IPS DF 4.7 (cell line): ENCODE measurements around the gene PLXNA3.

ENCODE experiments used
- DNase-seq: peaks from one replicate; pipeline ENCODE4 v3.0.0-alpha.2; 2013; ENCODE audit warnings: low spot score; ENCODE audit errors: extremely low read depth

The PLXNA3 gene

GRCh38 chrX:154458954-154459778, 1.1 kb downstream of the PLXNA3 start:
- DNase-seq: no peak

DNA sequence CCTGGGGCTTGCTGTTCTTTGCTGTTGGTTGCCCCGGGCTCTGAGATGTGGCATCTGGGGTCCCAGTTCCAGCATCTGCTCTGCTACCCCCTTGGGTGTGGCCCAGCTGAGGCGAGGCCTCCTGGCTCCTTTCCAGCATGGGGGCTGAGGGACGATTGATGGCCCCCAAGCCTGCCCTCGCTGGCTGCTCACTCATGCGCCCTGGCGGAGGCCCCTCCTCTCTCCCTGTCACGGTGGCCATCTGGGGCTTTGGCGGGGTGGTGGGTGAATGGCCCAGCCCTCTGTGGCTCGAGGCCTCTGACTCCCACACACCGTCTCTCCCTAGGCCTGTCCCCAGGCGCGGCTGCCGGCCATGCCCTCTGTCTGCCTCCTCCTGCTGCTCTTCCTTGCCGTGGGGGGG, 1.8 kb downstream of the PLXNA3 start:
- DNase-seq: no peak

DNA sequence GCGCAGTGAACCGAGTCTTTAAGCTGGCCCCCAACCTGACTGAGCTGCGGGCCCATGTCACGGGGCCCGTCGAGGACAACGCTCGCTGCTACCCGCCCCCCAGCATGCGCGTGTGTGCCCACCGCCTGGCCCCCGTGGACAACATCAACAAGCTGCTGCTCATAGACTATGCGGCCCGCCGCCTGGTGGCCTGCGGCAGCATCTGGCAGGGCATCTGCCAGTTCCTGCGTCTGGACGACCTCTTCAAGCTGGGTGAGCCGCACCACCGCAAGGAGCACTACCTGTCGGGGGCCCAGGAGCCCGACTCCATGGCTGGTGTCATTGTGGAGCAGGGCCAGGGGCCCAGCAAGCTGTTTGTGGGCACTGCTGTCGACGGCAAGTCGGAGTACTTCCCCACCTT, 2.2 kb downstream of the PLXNA3 start:
- no peak for DNase-seq

DNA sequence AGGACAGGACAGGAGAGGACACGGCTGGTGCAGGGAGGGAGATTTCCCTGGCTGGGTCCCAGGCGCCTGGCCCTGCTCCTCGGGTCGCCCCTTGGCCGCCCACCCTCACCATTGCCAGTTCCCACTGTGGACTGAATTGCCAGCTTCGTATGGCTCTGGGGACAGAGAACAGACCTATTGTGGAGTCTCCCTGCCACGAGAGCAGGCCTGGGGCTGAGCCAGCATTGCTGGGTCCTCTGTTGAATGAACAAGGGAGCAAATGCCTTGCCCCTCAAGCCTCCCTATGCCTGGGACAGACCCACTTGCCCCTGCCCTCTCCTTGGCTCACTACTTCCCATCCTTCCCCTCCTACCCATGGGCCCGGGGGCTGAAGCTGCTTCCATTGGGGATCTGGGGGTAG, 4.3 kb downstream of the PLXNA3 start:
- DNase-seq: no peak

GRCh38 chrX:154463611-154464220, 5.6 kb downstream of the PLXNA3 start:
- no peak for DNase-seq

DNA sequence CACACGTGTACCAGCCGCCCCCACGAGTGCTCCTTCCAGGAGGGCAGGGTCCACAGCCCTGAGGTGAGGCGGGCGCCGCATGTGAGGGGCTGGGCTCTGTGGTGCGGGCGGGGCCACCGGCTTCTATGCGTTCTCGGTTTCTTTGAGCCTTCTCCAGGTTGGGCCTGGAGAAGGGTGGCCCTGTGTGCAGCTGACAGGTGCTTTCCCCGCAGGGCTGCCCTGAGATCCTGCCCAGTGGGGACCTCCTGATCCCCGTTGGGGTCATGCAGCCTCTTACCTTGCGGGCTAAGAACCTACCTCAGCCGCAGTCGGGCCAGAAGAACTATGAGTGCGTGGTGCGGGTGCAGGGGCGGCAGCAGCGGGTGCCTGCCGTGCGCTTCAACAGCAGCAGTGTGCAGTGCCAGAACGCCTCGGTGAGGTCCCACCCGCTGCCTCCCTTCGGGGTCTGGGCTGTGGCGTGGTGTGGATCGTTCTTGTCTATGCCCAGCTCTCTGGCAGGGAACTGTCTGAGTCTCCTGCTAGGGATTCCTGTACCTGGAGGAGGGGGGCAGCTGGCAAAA, 6.8 kb downstream of the PLXNA3 start:
- DNase-seq: no peak

DNA sequence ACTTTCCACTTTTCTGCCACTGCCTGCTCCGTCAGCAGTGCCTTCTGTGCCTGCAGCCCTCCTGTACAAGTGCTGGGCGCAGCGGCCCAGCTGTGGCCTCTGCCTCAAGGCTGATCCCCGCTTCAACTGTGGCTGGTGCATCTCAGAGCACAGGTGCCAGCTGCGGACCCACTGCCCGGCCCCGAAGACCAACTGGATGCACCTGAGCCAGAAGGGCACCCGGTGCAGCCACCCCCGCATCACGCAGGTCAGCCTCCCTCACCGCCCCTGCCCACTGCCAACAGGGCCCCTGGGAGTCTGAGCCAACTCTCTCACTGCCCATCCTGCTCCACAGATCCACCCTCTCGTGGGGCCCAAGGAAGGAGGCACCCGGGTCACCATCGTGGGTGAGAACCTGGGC, 7.5 kb downstream of the PLXNA3 start:
- DNase-seq: no peak

DNA sequence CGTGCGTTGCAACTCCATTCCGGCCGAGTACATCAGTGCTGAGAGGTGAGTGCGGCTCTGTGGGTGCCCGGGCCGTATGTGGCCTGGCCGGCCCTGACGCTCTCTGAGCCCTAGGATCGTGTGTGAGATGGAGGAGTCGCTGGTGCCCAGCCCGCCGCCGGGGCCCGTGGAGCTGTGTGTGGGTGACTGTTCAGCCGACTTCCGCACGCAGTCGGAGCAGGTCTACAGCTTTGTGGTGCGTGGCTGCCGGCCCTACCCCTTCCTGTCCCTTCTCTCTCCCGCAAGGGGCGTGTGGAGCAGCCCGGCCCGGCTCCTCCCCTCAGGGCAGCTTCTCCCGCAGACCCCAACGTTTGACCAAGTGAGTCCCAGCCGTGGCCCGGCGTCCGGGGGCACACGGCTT, 8.0 kb downstream of the PLXNA3 start:
- DNase-seq: no peak

DNA sequence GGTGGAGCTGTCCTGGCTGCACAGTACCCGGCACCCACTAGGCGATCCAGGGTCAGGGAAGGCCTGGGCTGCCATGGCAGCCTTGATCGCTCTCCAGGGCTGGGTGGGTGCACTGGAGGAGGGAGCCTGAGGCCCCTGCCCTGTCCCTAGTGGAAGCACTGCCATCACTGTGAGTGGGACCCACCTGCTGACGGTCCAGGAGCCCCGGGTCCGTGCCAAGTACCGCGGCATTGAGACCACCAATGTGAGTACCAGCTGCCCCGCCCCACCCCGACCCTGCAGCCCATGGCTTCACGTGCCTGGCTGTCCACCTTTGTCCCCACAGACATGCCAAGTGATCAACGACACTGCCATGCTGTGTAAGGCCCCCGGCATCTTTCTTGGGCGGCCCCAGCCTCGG, 8.8 kb downstream of the PLXNA3 start:
- DNase-seq: no peak

DNA sequence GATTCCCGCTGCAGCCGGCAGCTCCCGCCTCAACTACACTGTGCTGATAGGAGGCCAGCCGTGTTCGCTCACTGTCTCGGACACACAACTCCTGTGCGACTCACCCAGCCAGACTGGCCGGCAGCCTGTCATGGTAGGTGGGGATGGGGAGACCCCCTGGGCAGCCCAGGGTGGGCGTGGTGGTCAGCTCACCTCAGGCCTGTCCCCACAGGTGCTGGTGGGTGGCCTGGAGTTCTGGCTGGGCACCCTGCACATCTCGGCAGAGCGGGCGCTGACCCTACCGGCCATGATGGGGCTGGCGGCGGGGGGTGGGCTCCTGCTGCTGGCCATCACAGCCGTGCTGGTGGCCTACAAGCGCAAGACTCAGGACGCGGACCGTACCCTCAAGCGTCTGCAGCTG, 9.5 kb downstream of the PLXNA3 start:
- DNase-seq: no peak

GRCh38 chrX:154468217-154468616, 10.1 kb downstream of the PLXNA3 start:
- no peak for DNase-seq

DNA sequence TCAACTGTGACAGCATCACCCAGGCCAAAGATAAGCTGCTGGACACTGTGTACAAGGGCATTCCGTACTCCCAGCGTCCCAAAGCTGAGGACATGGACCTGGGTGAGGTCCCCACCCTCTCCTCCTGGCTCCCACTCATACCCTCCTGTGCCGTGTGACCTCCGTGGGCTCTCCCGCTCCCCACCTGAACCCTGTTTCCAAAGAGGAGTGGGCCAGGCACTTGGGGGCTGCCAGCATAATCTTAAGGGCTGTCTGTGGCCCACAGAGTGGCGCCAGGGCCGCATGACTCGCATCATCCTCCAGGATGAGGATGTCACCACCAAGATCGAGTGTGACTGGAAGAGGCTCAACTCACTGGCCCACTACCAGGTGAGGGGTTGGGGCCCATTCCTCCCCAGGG, 11.0 kb downstream of the PLXNA3 start:
- DNase-seq: no peak

- DNase-seq: no peak
Measured at GRCh38 chrX:154469880-154470279, 11.8 kb downstream of the PLXNA3 start.

DNA sequence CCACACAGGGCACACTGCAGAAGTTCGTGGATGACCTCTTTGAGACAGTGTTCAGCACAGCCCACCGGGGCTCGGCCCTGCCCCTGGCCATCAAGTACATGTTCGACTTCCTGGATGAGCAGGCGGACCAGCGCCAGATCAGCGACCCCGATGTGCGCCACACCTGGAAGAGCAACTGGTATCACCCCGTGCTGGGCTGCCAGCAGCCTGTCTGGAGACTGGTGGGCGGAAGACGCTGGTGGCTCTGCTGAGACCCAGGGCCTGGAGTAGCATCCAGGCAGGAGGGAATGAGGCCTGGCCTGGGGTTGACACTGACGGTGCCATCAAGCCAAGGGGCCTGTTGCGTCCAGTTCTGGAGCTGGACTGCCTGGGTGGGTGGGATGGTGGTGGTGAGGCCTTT, 12.4 kb downstream of the PLXNA3 start:
- no peak for DNase-seq

DNA sequence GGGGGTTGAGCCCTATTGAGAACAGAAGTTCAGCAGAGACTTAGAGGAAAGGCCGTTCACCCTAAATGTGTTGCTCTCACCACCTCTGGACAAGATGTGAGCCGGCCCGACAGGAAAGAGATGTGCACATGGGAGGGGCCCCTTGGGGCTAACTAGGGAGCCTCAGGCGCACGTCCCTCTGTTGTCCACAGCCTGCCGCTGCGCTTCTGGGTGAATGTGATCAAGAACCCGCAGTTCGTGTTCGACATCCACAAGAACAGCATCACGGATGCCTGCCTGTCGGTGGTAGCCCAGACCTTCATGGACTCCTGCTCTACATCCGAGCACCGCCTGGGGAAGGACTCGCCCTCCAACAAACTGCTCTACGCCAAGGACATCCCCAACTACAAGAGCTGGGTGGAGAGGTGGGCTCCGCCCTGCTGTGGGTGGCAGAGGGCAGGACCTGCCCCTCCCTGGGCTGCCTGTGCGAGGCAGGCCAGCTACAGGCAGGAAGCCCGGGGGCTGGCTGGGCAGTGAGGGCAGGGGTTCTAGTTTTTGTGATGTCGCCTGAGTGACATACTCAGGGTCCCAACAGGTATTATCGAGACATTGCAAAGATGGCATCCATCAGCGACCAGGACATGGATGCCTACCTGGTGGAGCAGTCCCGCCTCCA, 13.0 kb downstream of the PLXNA3 start:
- no peak for DNase-seq

GRCh38 chrX:154471839-154472684, 14.0 kb downstream of the PLXNA3 start:
- DNase-seq: no peak

- no peak for DNase-seq
Measured at GRCh38 chrX:154472685-154473632, 14.9 kb downstream of the PLXNA3 start.

- no peak for DNase-seq
Measured at GRCh38 chrX:154473683-154474082, 15.6 kb downstream of the PLXNA3 start.

DNA sequence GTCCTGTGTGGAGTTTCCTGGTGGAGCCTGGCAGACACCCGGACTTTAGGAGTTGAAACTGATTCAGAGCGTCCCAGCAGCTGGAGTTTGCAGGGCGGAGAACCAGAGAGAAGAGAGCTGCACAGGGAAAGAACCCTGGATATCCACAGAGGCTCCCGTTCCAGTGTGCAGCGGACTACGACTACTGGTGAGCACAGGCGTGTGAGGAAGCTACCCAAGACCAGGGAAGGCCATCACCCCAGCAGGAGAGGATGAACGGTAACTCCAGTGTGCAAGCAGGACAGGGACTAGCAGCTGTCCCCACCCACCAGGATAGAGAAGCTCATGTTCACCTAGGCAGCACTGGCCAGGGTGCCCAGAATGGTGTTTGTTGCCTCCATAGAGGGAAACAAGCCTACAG, 18.7 kb downstream of the PLXNA3 start:
- DNase-seq: no peak

- no peak for DNase-seq
Measured at GRCh38 chrX:154477891-154478477, 19.9 kb downstream of the PLXNA3 start.
